Mesenchymal stem cell (in vitro differentiated cells and primary cell): ENCODE data around the gene ANXA9.

Experiments used
- DNase-seq: peaks from one replicate; pipeline ENCODE4 v3.0.0-alpha.2; 2013
- H2AFZ ChIP-seq: one replicate; pipeline ENCODE4 v1.6.1; 2013; ENCODE audit warnings: low read depth, mild to moderate bottlenecking, control low read depth, inconsistent platforms, low read length, moderate library complexity
- H2AK5ac ChIP-seq: 2 replicates; pipeline ENCODE4 v1.6.1; 2013; ENCODE audit warnings: low read length, moderate library complexity, mild to moderate bottlenecking, inconsistent platforms; ENCODE audit not compliant: severe bottlenecking
- H2BK120ac ChIP-seq: one replicate; pipeline ENCODE4 v1.6.1; 2013; ENCODE audit warnings: low read depth, mild to moderate bottlenecking, inconsistent platforms, low read length, moderate library complexity
- H2BK12ac ChIP-seq, 2 experiments: one replicate each; pipeline ENCODE4 v1.6.1; 2013; ENCODE audit warnings: inconsistent platforms in 2 of 2, low read length in 2 of 2, mild to moderate bottlenecking in 2 of 2, moderate library complexity in 2 of 2, control low read depth in 1 of 2
- H2BK15ac ChIP-seq: one replicate; pipeline ENCODE4 v1.6.1; 2013; ENCODE audit warnings: mild to moderate bottlenecking, low read depth, inconsistent platforms; ENCODE audit not compliant: poor library complexity, severe bottlenecking
- H2BK5ac ChIP-seq: 2 replicates; pipeline ENCODE4 v1.6.1; 2013; ENCODE audit warnings: low read depth, mild to moderate bottlenecking, low read length, control low read depth, inconsistent platforms; ENCODE audit not compliant: poor library complexity, severe bottlenecking
- H3K14ac ChIP-seq, 2 experiments: one replicate each; pipeline ENCODE4 v1.6.1; 2013; ENCODE audit warnings: inconsistent platforms in 2 of 2, low read length in 2 of 2, control low read depth in 1 of 2, mild to moderate bottlenecking in 1 of 2, moderate library complexity in 1 of 2
- H3K18ac ChIP-seq, 2 experiments: one replicate each; pipeline ENCODE4 v1.6.1; 2013; ENCODE audit warnings: inconsistent platforms in 2 of 2, low read length in 2 of 2, control low read depth in 1 of 2, low read depth in 1 of 2, mild to moderate bottlenecking in 1 of 2
- H3K23ac ChIP-seq, 2 experiments: one replicate each; pipeline ENCODE4 v1.6.1; 2013; ENCODE audit warnings: inconsistent platforms in 2 of 2, low read length in 2 of 2, mild to moderate bottlenecking in 2 of 2, moderate library complexity in 2 of 2, control low read depth in 1 of 2
- H3K27ac ChIP-seq: 2 replicates; pipeline ENCODE4 v1.5.1; 2013; ENCODE audit warnings: mild to moderate bottlenecking, moderate library complexity, low read length, control low read depth, inconsistent platforms; ENCODE audit not compliant: poor library complexity, severe bottlenecking
- H3K27me3 ChIP-seq, 2 experiments: 2 replicates each; pipeline versions ENCODE4 v1.6.1 to v1.7.0; 2013; ENCODE audit warnings: low read length in 2 of 2, mild to moderate bottlenecking in 2 of 2, moderate library complexity in 2 of 2, control low read depth in 1 of 2, inconsistent platforms in 1 of 2; ENCODE audit not compliant: control insufficient read depth in 1 of 2, insufficient read depth in 1 of 2
- H3K36me3 ChIP-seq, 2 experiments: 2 replicates each; pipeline versions ENCODE4 v1.6.1 to v1.7.0; 2013; ENCODE audit warnings: low read length in 2 of 2, control low read depth in 1 of 2, inconsistent platforms in 1 of 2, low read depth in 1 of 2, mild to moderate bottlenecking in 1 of 2; ENCODE audit not compliant: insufficient read depth in 2 of 2, control insufficient read depth in 1 of 2
- H3K4ac ChIP-seq, 2 experiments: one replicate each; pipeline ENCODE4 v1.6.1; 2013; ENCODE audit warnings: inconsistent platforms in 2 of 2, low read length in 2 of 2, mild to moderate bottlenecking in 2 of 2, moderate library complexity in 2 of 2, control low read depth in 1 of 2, low read depth in 1 of 2
- H3K4me1 ChIP-seq: 2 replicates; pipeline ENCODE4 v1.6.1; 2013; ENCODE audit warnings: low read depth, low read length, control low read depth; ENCODE audit not compliant: control insufficient read depth, insufficient read depth
- H3K4me2 ChIP-seq: 2 replicates; pipeline ENCODE4 v1.6.1; 2013; ENCODE audit warnings: low read length, mild to moderate bottlenecking, inconsistent platforms; ENCODE audit not compliant: poor library complexity, severe bottlenecking
- H3K4me3 ChIP-seq, 2 experiments: 2 replicates each; pipeline versions ENCODE4 v1.5.1 to v1.7.0; 2013; ENCODE audit warnings: low read length in 2 of 2, mild to moderate bottlenecking in 2 of 2, control low read depth in 1 of 2, low read depth in 1 of 2; ENCODE audit not compliant: insufficient read depth in 1 of 2
- H3K79me1 ChIP-seq: replicated peaks from 2 replicates; pipeline ENCODE4 v1.6.1; 2013; ENCODE audit warnings: mild to moderate bottlenecking, control low read depth, low read length, inconsistent platforms; ENCODE audit not compliant: poor library complexity, severe bottlenecking
- H3K9ac ChIP-seq: 2 replicates; pipeline ENCODE4 v1.7.0; 2013; ENCODE audit warnings: mild to moderate bottlenecking, low read length, moderate library complexity
- H3K9me3 ChIP-seq: 2 replicates; pipeline ENCODE4 v1.7.0; 2013; ENCODE audit warnings: mild to moderate bottlenecking, low read length; ENCODE audit not compliant: control insufficient read depth
- H4K8ac ChIP-seq: one replicate; pipeline ENCODE4 v1.6.1; 2013; ENCODE audit warnings: inconsistent platforms, mild to moderate bottlenecking, low read length, moderate library complexity
- H4K91ac ChIP-seq: one replicate; pipeline ENCODE4 v1.6.1; 2013; ENCODE audit warnings: mild to moderate bottlenecking, low read length, inconsistent platforms
- WGBS: methylation state at CpG from one replicate; pipeline ENCODE4 v1.1.7; 2013; ENCODE audit warnings: mixed read lengths; 5-methylcytosine and 5-hydroxymethylcytosine counted together

ANXA9 gene

GRCh38 chr1:150964164-150964489 is 18.0 kb upstream of the ANXA9 start:
- no peak overlapping the region for H4K8ac ChIP-seq
- H3K23ac ChIP-seq: no peak overlapping the region
- no peaks in the 10 kb centered on the region for H3K9me3 ChIP-seq
- H2BK5ac ChIP-seq: no peak overlapping the region
- no peak overlapping the region for H3K18ac ChIP-seq
- H2BK12ac ChIP-seq: no peak overlapping the region
- no peaks in the 10 kb centered on the region for H3K4me1 ChIP-seq
- H2BK120ac ChIP-seq: no peak overlapping the region
- H3K4me2 ChIP-seq: no peak overlapping the region
- 90% methylated on average over 5 of the region's 5 CpGs for WGBS
- no peak overlapping the region for H2BK15ac ChIP-seq
- H3K36me3 ChIP-seq: peaks cover 73 to 97% of the 10 kb centered on the region in 2 experiments
- H3K79me1 ChIP-seq: peaks cover 43% of the 10 kb centered on the region
- no peaks in the 10 kb centered on the region for H3K27me3 ChIP-seq
- H3K9ac ChIP-seq: no peak overlapping the region
- no peak overlapping the region for H3K4me3 ChIP-seq
- H4K91ac ChIP-seq: no peak overlapping the region
- no peak overlapping the region for H3K4ac ChIP-seq
- DNase-seq: no peak
- H3K27ac ChIP-seq: no peak overlapping the region
- H2AFZ ChIP-seq: no peak overlapping the region
- H2AK5ac ChIP-seq: no peak overlapping the region
- no peak overlapping the region for H3K14ac ChIP-seq

DNA sequence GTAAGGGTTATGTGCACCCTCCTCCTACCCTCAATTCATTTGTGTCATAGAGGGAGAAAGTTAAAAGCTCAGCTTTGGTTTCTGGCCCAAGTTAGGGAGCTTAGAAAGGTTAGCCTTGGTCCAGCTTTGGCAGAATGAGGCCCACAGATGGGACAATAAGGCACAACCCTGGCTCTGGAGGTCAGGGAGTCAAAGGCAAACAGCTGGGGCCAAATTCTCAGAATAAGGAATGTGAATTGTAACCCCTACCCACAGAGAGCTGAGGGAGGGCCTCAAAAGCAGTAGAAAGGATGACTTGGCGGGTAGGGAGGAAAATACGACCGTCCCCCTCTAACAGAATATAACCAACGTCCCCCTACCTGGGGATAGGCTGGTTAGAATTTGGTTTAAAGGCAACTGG is 16.5 kb upstream of the ANXA9 start:
- Histone ChIP-seq H3K14ac (no peak overlapping the region), H2AK5ac (no peak overlapping the region), H4K8ac (no peak overlapping the region), H3K23ac (no peak overlapping the region), H3K9me3 (no peaks in the 10 kb centered on the region), H3K4ac (no peak overlapping the region), H3K9ac (no peak overlapping the region), H3K27ac (no peak overlapping the region), H3K27me3 (no peaks in the 10 kb centered on the region), H2BK120ac (no peak overlapping the region), H3K79me1 (peaks cover 40% of the 10 kb centered on the region), H3K4me3 (no peak overlapping the region), H2BK5ac (no peak overlapping the region), H3K4me2 (no peak overlapping the region), H4K91ac (no peak overlapping the region), H3K36me3 (peaks cover 69 to 84% of the 10 kb centered on the region in 2 experiments), H3K4me1 (peaks cover 5% of the 10 kb centered on the region), H2AFZ (no peak overlapping the region), H2BK15ac (no peak overlapping the region), H2BK12ac (no peak overlapping the region), H3K18ac (no peak overlapping the region)
- DNase-seq: no peak
- WGBS: 100% methylated on average over 1 of the region's 4 CpGs

- no peak overlapping the region for H2AK5ac ChIP-seq
- H3K4me1 ChIP-seq: peaks cover 9% of the 10 kb centered on the region
- H3K9me3 ChIP-seq: no peaks in the 10 kb centered on the region
- no peaks in the 10 kb centered on the region for H3K27me3 ChIP-seq
- no peak overlapping the region for H3K14ac ChIP-seq
- no peak overlapping the region for H2BK12ac ChIP-seq
- H3K79me1 ChIP-seq: peaks cover 38% of the 10 kb centered on the region
- no peak for DNase-seq
- H4K8ac ChIP-seq: no peak overlapping the region
- H2AFZ ChIP-seq: no peak overlapping the region
- no peak overlapping the region for H3K4me2 ChIP-seq
- H2BK120ac ChIP-seq: no peak overlapping the region
- H3K23ac ChIP-seq: no peak overlapping the region
- no peak overlapping the region for H3K9ac ChIP-seq
- 90% methylated on average over 2 of the region's 6 CpGs for WGBS
- no peak overlapping the region for H3K27ac ChIP-seq
- no peak overlapping the region for H4K91ac ChIP-seq
- peaks cover 65 to 80% of the 10 kb centered on the region in 2 experiments for H3K36me3 ChIP-seq
- no peak overlapping the region for H2BK15ac ChIP-seq
- H3K4me3 ChIP-seq: no peak overlapping the region
- no peak overlapping the region for H3K4ac ChIP-seq
- H2BK5ac ChIP-seq: no peak overlapping the region
- H3K18ac ChIP-seq: no peak overlapping the region
Observed at GRCh38 chr1:150966011-150966410, 16.1 kb upstream of the ANXA9 start.

DNA sequence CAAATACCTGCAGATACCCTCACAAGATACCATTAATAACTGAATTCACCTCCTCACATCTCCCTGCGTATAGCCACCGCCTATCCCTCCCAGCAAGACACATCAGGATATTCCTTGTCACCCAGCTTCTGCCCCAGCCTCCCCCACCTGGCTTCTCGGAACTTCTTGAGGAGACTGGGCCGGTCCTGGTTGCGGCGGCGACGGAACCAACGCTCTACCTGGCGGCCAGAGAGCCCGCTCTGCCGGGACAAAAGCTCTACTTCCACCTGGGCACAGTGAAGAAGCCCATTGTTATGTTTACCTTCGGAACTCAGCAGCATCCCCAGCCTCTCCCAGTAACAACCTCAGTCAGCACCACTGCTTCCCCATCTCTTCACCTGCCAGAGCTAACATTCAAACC is 14.2 kb upstream of the ANXA9 start:
- no peak overlapping the region for H2BK12ac ChIP-seq
- no peak overlapping the region for H2AFZ ChIP-seq
- no peaks in the 10 kb centered on the region for H3K27me3 ChIP-seq
- peaks cover 36% of the 10 kb centered on the region for H3K79me1 ChIP-seq
- H3K18ac ChIP-seq: no peak overlapping the region
- H2BK15ac ChIP-seq: no peak overlapping the region
- WGBS: 97% methylated on average over 13 of the region's 13 CpGs
- no peak overlapping the region for H3K14ac ChIP-seq
- no peak overlapping the region for H3K27ac ChIP-seq
- no peak overlapping the region for H2AK5ac ChIP-seq
- H2BK5ac ChIP-seq: no peak overlapping the region
- no peak overlapping the region for H4K8ac ChIP-seq
- no peak overlapping the region for H4K91ac ChIP-seq
- H3K9ac ChIP-seq: no peak overlapping the region
- H3K36me3 ChIP-seq: peaks cover 52 to 62% of the 10 kb centered on the region in 2 experiments
- no peaks in the 10 kb centered on the region for H3K9me3 ChIP-seq
- H3K4ac ChIP-seq: no peak overlapping the region
- H3K23ac ChIP-seq: no peak overlapping the region
- no peak overlapping the region for H3K4me3 ChIP-seq
- no peak for DNase-seq
- no peak overlapping the region for H3K4me2 ChIP-seq
- no peak overlapping the region for H2BK120ac ChIP-seq
- peaks cover 26% of the 10 kb centered on the region for H3K4me1 ChIP-seq
